Measurements from ENCODE around the gene BLACAT1. TPM values are rescaled to one million over a fixed set of nuclear protein-coding genes. Genes with fewer than 3 reads are reported as not detected.

Gene BLACAT1
- total RNA-seq, 4 donors from 2014 or later: 0.53 to 3.6 (median 1.5) TPM; not detected in 1

- H3K4me1 ChIP-seq: peaks cover 0 to 14% (median 4%) of the 10 kb centered on the region in 4 donors
- H3K27ac ChIP-seq: no peak overlapping the region
Measured at GRCh38 chr1:205430696-205431305, 25.0 kb downstream of the BLACAT1 start.

GRCh38 chr1:205429762-205430695, 25.8 kb downstream of the BLACAT1 start:
- H3K4me1 ChIP-seq: peaks cover 0 to 12% (median 4%) of the 10 kb centered on the region in 4 donors
- no peaks in the 10 kb centered on the region for H3K36me3 ChIP-seq
- H3K27ac ChIP-seq: no peak overlapping the region
- H3K27me3 ChIP-seq: no peaks in the 10 kb centered on the region
- no peak for TF ChIP-seq CTCF (IDR thresholded peaks at IDR 0.05)
- TF ChIP-seq POLR2A (IDR thresholded peaks at IDR 0.05): no peak
- no peaks in the 10 kb centered on the region for H3K9me3 ChIP-seq
- no peak for DNase-seq
- H3K4me3 ChIP-seq: peak overlapping the region; percentile 27 to 49 (median 45)

More at GRCh38 chr1:205430696-205431305, 25.0 kb downstream of the BLACAT1 start:
- Histone ChIP-seq H3K27me3 (no peaks in the 10 kb centered on the region), H3K36me3 (no peaks in the 10 kb centered on the region), H3K4me3 (peak overlapping the region; percentile 27 to 49 (median 45)), H3K9me3 (no peaks in the 10 kb centered on the region)
- DNase-seq: peak; percentile 60 to 80 (median 72)
- peak; percentile 32 to 73 (median 62) for TF ChIP-seq CTCF (IDR thresholded peaks at IDR 0.05)
- no peak for TF ChIP-seq POLR2A (IDR thresholded peaks at IDR 0.05)

GRCh38 chr1:205424901-205425600, 30.8 kb downstream of the BLACAT1 start:
- H3K27ac ChIP-seq: no peak overlapping the region
- TF ChIP-seq CTCF (IDR thresholded peaks at IDR 0.05): no peak
- TF ChIP-seq POLR2A (IDR thresholded peaks at IDR 0.05): no peak
- no peaks in the 10 kb centered on the region for H3K9me3 ChIP-seq
- H3K27me3 ChIP-seq: no peaks in the 10 kb centered on the region
- H3K36me3 ChIP-seq: no peaks in the 10 kb centered on the region
- no peak for DNase-seq
- no peak overlapping the region for H3K4me3 ChIP-seq
- no peaks in the 10 kb centered on the region for H3K4me1 ChIP-seq

GRCh38 chr1:205423814-205424399, 31.9 kb downstream of the BLACAT1 start:
- H3K27me3 ChIP-seq: no peaks in the 10 kb centered on the region
- no peaks in the 10 kb centered on the region for H3K4me1 ChIP-seq
- H3K36me3 ChIP-seq: no peaks in the 10 kb centered on the region
- no peaks in the 10 kb centered on the region for H3K9me3 ChIP-seq
- no peak overlapping the region for H3K4me3 ChIP-seq
- no peak for DNase-seq
- TF ChIP-seq CTCF (IDR thresholded peaks at IDR 0.05): no peak
- no peak overlapping the region for H3K27ac ChIP-seq

- H3K9me3 ChIP-seq: no peaks in the 10 kb centered on the region
- no peak for DNase-seq
Measured at GRCh38 chr1:205422993-205423642, 32.7 kb downstream of the BLACAT1 start.

More at GRCh38 chr1:205422993-205423642, 32.7 kb downstream of the BLACAT1 start:
- Histone ChIP-seq H3K36me3 (no peaks in the 10 kb centered on the region), H3K4me1 (no peaks in the 10 kb centered on the region), H3K4me3 (no peak overlapping the region), H3K27me3 (no peaks in the 10 kb centered on the region), H3K27ac (no peak overlapping the region)
- TF ChIP-seq POLR2A (IDR thresholded peaks at IDR 0.05) (no peak), CTCF (IDR thresholded peaks at IDR 0.05) (peak in 2 of 6 experiments; percentile 32)

Measured in Peyer's patch (tissue), 4 donors.